DND-41 (cell line): ENCODE results near the gene EIF2B2.

Experiments
- ATAC-seq: fragments of 200-7000 bp; cut with Tn5 transposase; 3 replicates; pipeline ENCODE4 v1.9.1; 2021; ENCODE audit warnings: low read depth; ENCODE audit not compliant: insufficient read depth
- DNase-seq: peaks from one replicate; pipeline ENCODE4 v3.0.0-alpha.2; 2020
- H2AFZ ChIP-seq: 2 replicates; pipeline ENCODE4 v1.6.0; 2012; ENCODE audit warnings: low read depth, low read length
- H3K27ac ChIP-seq: 2 replicates; pipeline ENCODE4 v1.5.1; 2012; ENCODE audit warnings: low read length, inconsistent platforms
- H3K27me3 ChIP-seq: fragments of 200-600 bp; sonication (generic); 2 replicates; pipeline ENCODE4 v1.6.0; 2012; ENCODE audit warnings: low read length, mild to moderate bottlenecking, inconsistent platforms; ENCODE audit not compliant: insufficient read depth, poor library complexity
- H3K36me3 ChIP-seq: 2 replicates; pipeline ENCODE4 v1.5.1; 2012; ENCODE audit warnings: low read length, inconsistent platforms; ENCODE audit not compliant: insufficient read depth
- H3K4me1 ChIP-seq: 2 replicates; pipeline ENCODE4 v1.5.1; 2012; ENCODE audit warnings: mild to moderate bottlenecking, low read length; ENCODE audit not compliant: insufficient read depth
- H3K4me2 ChIP-seq: 2 replicates; pipeline ENCODE4 v1.6.0; 2012; ENCODE audit warnings: mild to moderate bottlenecking, moderate library complexity, low read length, inconsistent platforms; ENCODE audit not compliant: insufficient read depth
- H3K4me3 ChIP-seq, 2 experiments: fragments of 200-600 bp in 1 of 2; shearing (Covaris generic) in 1 of 2; 2 replicates each; pipeline ENCODE4 v1.5.1; 2012 to 2016; ENCODE audit warnings: inconsistent platforms in 2 of 2, low read length in 2 of 2, mild to moderate bottlenecking in 2 of 2, low read depth in 1 of 2, moderate library complexity in 1 of 2
- H3K79me2 ChIP-seq: 2 replicates; pipeline ENCODE4 v1.6.0; 2012; ENCODE audit warnings: low read length, inconsistent platforms; ENCODE audit not compliant: insufficient read depth
- H3K9ac ChIP-seq: 2 replicates; pipeline ENCODE4 v1.6.0; 2012; ENCODE audit warnings: low read depth, mild to moderate bottlenecking, inconsistent platforms, low read length, moderate library complexity
- H3K9me3 ChIP-seq: 2 replicates; pipeline ENCODE4 v1.5.1; 2012; ENCODE audit warnings: low read length, moderate library complexity, mild to moderate bottlenecking, inconsistent platforms; ENCODE audit not compliant: insufficient read depth, severe bottlenecking
- H4K20me1 ChIP-seq: 2 replicates; pipeline ENCODE4 v1.6.0; 2012; ENCODE audit warnings: low read length; ENCODE audit not compliant: insufficient read depth
- CTCF ChIP-seq: IDR thresholded peaks from 2 replicates; pipeline ENCODE4 v1.5.1; 2012; ENCODE audit warnings: borderline replicate concordance, low read length, moderate library complexity, mild to moderate bottlenecking; ENCODE audit not compliant: poor library complexity, severe bottlenecking; ENCODE audit errors: extremely low read depth
- EZH2 ChIP-seq: IDR thresholded peaks from 3 replicates; pipeline ENCODE4 v1.6.1; 2012; ENCODE audit warnings: borderline replicate concordance, low read depth, mild to moderate bottlenecking, moderate library complexity, low read length, inconsistent platforms; ENCODE audit not compliant: severe bottlenecking

The EIF2B2 gene

GRCh38 chr14:74961238-74961911 lies 41.3 kb upstream of the EIF2B2 start:
- Histone ChIP-seq H3K4me3 (no peak overlapping the region), H4K20me1 (no peaks in the 10 kb centered on the region), H2AFZ (no peak overlapping the region), H3K27ac (no peak overlapping the region), H3K36me3 (no peaks in the 10 kb centered on the region), H3K79me2 (no peaks in the 10 kb centered on the region), H3K4me2 (no peak overlapping the region), H3K4me1 (no peaks in the 10 kb centered on the region), H3K27me3 (peaks cover 21% of the 10 kb centered on the region), H3K9ac (no peak overlapping the region), H3K9me3 (no peaks in the 10 kb centered on the region)
- DNase-seq (no peak), ATAC-seq (no peak)
- TF ChIP-seq CTCF = no peak
- TF ChIP-seq EZH2 = no peak

- Histone ChIP-seq H3K79me2 (no peaks in the 10 kb centered on the region), H3K4me3 (no peak overlapping the region), H3K4me2 (no peak overlapping the region), H4K20me1 (no peaks in the 10 kb centered on the region), H3K36me3 (no peaks in the 10 kb centered on the region), H3K27ac (no peak overlapping the region), H3K9me3 (no peaks in the 10 kb centered on the region), H3K9ac (no peak overlapping the region), H3K4me1 (no peaks in the 10 kb centered on the region), H3K27me3 (peaks cover 21% of the 10 kb centered on the region), H2AFZ (no peak overlapping the region)
- TF ChIP-seq CTCF (no peak), EZH2 (no peak)
- no peak for DNase-seq
- ATAC-seq = no peak
These were observed 40.7 kb upstream of the EIF2B2 start for GRCh38 chr14:74962046-74962445.

- H3K4me3 ChIP-seq = no peak overlapping the region
These were observed 40.2 kb upstream of the EIF2B2 start for GRCh38 chr14:74962493-74962892.

More at GRCh38 chr14:74962493-74962892, 40.2 kb upstream of the EIF2B2 start:
- no peak overlapping the region for H3K9ac ChIP-seq
- no peaks in the 10 kb centered on the region for H3K79me2 ChIP-seq
- H3K36me3 ChIP-seq = no peaks in the 10 kb centered on the region
- no peak overlapping the region for H3K4me2 ChIP-seq
- H3K27ac ChIP-seq = no peak overlapping the region
- ATAC-seq (no peak), DNase-seq (no peak)
- H2AFZ ChIP-seq = no peak overlapping the region
- no peak for TF ChIP-seq EZH2
- TF ChIP-seq CTCF = no peak
- no peaks in the 10 kb centered on the region for H3K4me1 ChIP-seq
- no peaks in the 10 kb centered on the region for H3K9me3 ChIP-seq
- H4K20me1 ChIP-seq = no peaks in the 10 kb centered on the region
- H3K27me3 ChIP-seq = peaks cover 21% of the 10 kb centered on the region
